CD4-positive, alpha-beta T cell (primary cell): ENCODE results near the gene STOM. TPM values are rescaled to one million over a fixed set of nuclear protein-coding genes. Genes with fewer than 3 reads are reported as not detected.

Source experiments
- ATAC-seq: fragments of 200-7000 bp; cut with Tn5 transposase; one replicate; pipeline ENCODE4 v1.10.0; 2022; ENCODE audit warnings: mild to moderate bottlenecking; ENCODE audit not compliant: poor library complexity
- CTCF ChIA-PET: fragments of 350-600 bp; sonication (Branson Sonifier 250); formaldehyde crosslinking; loops from one replicate; lab custom pipeline; 2021; ENCODE audit warnings: antibody characterized with exemption, inconsistent platforms; lab: Charles Lee
- POLR2A ChIA-PET: fragments of 350-600 bp; sonication (Branson Sonifier 250); formaldehyde crosslinking; loops from one replicate; lab custom pipeline; 2021; ENCODE audit warnings: antibody characterized with exemption, inconsistent platforms; lab: Charles Lee
- DNase-seq, 14 experiments: peaks; one replicate each; pipeline ENCODE4 v3.0.0-alpha.2; 2013 to 2020; ENCODE audit warnings: mixed read lengths in 2 of 14
- H3K27ac ChIP-seq, 2 donors: one replicate each; pipeline versions ENCODE4 v1.5.1 to v1.7.0; 2013; ENCODE audit warnings: low read length in 2 of 2, low read depth in 1 of 2, mild to moderate bottlenecking in 1 of 2
- H3K27me3 ChIP-seq, 2 experiments: 1 replicate in 1 of 2; 2 replicates in 1 of 2; pipeline versions ENCODE4 v1.6.1 to v1.7.0; 2013; ENCODE audit warnings: low read length in 2 of 2, control low read depth in 1 of 2, mild to moderate bottlenecking in 1 of 2, moderate library complexity in 1 of 2; ENCODE audit not compliant: insufficient read depth in 2 of 2, control insufficient read depth in 1 of 2
- H3K36me3 ChIP-seq: one replicate; pipeline ENCODE4 v1.6.1; 2013; ENCODE audit warnings: low read length, control low read depth; ENCODE audit not compliant: insufficient read depth
- H3K4me1 ChIP-seq: one replicate; pipeline ENCODE4 v1.6.1; 2013; ENCODE audit warnings: low read length, control low read depth; ENCODE audit not compliant: insufficient read depth
- H3K4me3 ChIP-seq: one replicate; pipeline ENCODE4 v1.5.1; 2013; ENCODE audit warnings: mild to moderate bottlenecking, low read length, moderate library complexity
- H3K9me3 ChIP-seq, 2 experiments: 1 replicate in 1 of 2; 2 replicates in 1 of 2; pipeline versions ENCODE4 v1.6.1 to v1.7.0; 2013; ENCODE audit warnings: low read length in 2 of 2, mild to moderate bottlenecking in 2 of 2, control low read depth in 1 of 2, moderate library complexity in 1 of 2; ENCODE audit not compliant: control insufficient read depth in 1 of 2, insufficient read depth in 1 of 2
- H3K27ac Mint-ChIP-seq: one replicate; pipeline ENCODE4 v1.8.0; 2020; ENCODE audit warnings: mixed read lengths
- H3K27me3 Mint-ChIP-seq: one replicate; pipeline ENCODE4 v1.8.0; 2021; ENCODE audit warnings: mixed read lengths
- H3K36me3 Mint-ChIP-seq: one replicate; pipeline ENCODE4 v1.8.0; 2021; ENCODE audit warnings: low read depth, mixed read lengths
- H3K4me1 Mint-ChIP-seq: one replicate; pipeline ENCODE4 v1.8.0; 2021; ENCODE audit warnings: low read depth, mixed read lengths
- H3K4me3 Mint-ChIP-seq: one replicate; pipeline ENCODE4 v1.8.0; 2020; ENCODE audit warnings: mild to moderate bottlenecking, mixed read lengths
- H3K9me3 Mint-ChIP-seq: one replicate; pipeline ENCODE4 v1.8.0; 2020; ENCODE audit warnings: mixed read lengths
- CTCF ChIP-seq: fragments of 200-600 bp; IDR thresholded peaks from one replicate; pipeline ENCODE4 v1.8.0; 2022; ENCODE audit warnings: antibody characterized with exemption, mild to moderate bottlenecking
- intact Hi-C, 2 experiments: fragments of 100-400 bp; cut with DNase I in 1 of 2; cut with micrococcal nuclease in 1 of 2; formaldehyde crosslinking; loops; one replicate each; pipeline versions ENCODE4 v1.15.1 to v1.9.0; 2023 to 2025; cut with DNase I, micrococcal nuclease
- total RNA-seq, 174 experiments: library from RNA in 2 of 174; stranded (reverse) in 2 of 174; gene quantifications; one replicate each; pipeline ENCODE4 v1.2.3 and lab custom pipeline; 2021 to 2026

STOM gene
- total RNA-seq, 2 experiments from 2014 or later: 26.1 to 27.9 TPM

DNA sequence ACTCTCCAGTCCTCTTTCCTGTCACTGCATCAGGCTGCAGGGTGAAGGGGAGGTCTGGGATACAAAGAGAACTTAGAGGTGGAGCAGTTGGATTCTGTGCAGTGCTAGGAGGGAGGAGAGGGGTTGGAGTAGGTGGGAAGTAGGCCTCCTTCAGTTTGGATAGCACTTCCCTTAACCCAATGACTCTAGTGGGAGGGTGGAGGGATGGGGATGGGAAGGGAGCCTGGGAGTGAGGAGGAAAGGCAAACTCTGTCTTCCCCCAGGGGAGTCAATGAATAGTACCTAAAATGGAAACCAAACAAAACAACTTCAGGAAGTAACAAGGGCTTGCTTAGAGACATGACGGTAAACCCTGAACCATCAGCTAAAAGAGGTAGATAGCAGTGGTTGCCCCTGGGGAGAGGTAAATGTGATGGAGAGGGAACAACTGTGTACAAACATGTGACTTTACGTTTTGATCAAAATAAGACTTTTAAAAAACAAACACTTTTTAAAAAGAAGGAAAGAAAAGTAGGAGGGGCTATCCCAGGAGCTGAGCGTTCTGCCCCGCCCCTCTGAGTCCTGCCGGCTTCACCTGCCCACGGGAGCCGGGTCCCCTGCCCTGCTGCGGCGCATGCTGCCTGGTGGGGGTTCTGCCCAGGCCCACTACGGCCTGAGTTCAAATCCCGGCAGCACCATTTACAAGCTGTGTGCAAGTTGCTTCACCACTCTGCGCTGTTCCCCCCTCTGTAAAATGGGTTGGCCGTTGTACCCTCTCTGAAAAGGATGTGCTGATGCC, 71.2 kb downstream of the STOM start:
- Histone ChIP-seq H3K27ac (no peak overlapping the region), H3K36me3 (no peaks in the 10 kb centered on the region), H3K9me3 (no peaks in the 10 kb centered on the region), H3K27me3 (peaks cover 8 to 13% of the 10 kb centered on the region in 2 experiments), H3K4me3 (peak overlapping the region; percentile 20), H3K4me1 (peaks cover 9% of the 10 kb centered on the region)
- H3K36me3 Mint-ChIP-seq: no peaks in the 10 kb centered on the region
- H3K4me3 Mint-ChIP-seq: peak overlapping the region; percentile 80
- H3K27ac Mint-ChIP-seq: no peak overlapping the region
- H3K9me3 Mint-ChIP-seq: no peaks in the 10 kb centered on the region
- H3K27me3 Mint-ChIP-seq: peaks cover 24% of the 10 kb centered on the region
- intact Hi-C loops: no loop called here
- CTCF ChIA-PET: interaction anchor here (0.5 to 1.5 kb wide), 2 partner anchors 21 to 87 kb away, joined by 3 read pairs; no protein-coding TSS in a partner anchor
- H3K4me1 Mint-ChIP-seq: peaks cover 17% of the 10 kb centered on the region
- no peak for TF ChIP-seq CTCF
- ATAC-seq (no peak), DNase-seq (peak in 1 of 14 experiments; percentile 20)
- POLR2A ChIA-PET: no interaction called here

- H3K27ac ChIP-seq: no peak overlapping the region
- no peaks in the 10 kb centered on the region for H3K36me3 Mint-ChIP-seq
- no peaks in the 10 kb centered on the region for H3K9me3 Mint-ChIP-seq
- TF ChIP-seq CTCF: no peak
- peaks cover 17% of the 10 kb centered on the region for H3K4me1 Mint-ChIP-seq
- peaks cover 8 to 13% of the 10 kb centered on the region in 2 experiments for H3K27me3 ChIP-seq
- intact Hi-C loops: no loop called here
- DNase-seq: no peak
- H3K4me3 Mint-ChIP-seq: peak overlapping the region; percentile 80
- no peak overlapping the region for H3K4me3 ChIP-seq
- H3K4me1 ChIP-seq: peaks cover 9% of the 10 kb centered on the region
- H3K27ac Mint-ChIP-seq: no peak overlapping the region
- ChIA-PET CTCF (interaction anchor here (1.5 kb wide), 1 partner anchor 22 kb away, joined by 3 read pairs; no protein-coding TSS in a partner anchor), POLR2A (no interaction called here)
- no peak for ATAC-seq
- H3K27me3 Mint-ChIP-seq: peaks cover 24% of the 10 kb centered on the region
- no peaks in the 10 kb centered on the region for H3K9me3 ChIP-seq
- no peaks in the 10 kb centered on the region for H3K36me3 ChIP-seq
Measured at GRCh38 chr9:121298016-121298538, 72.0 kb downstream of the STOM start.

- H3K9me3 Mint-ChIP-seq: no peaks in the 10 kb centered on the region
- no peak overlapping the region for H3K4me3 ChIP-seq
- no peaks in the 10 kb centered on the region for H3K36me3 ChIP-seq
- H3K4me1 ChIP-seq: peaks cover 9% of the 10 kb centered on the region
- no peak for TF ChIP-seq CTCF
- peaks cover 17% of the 10 kb centered on the region for H3K4me1 Mint-ChIP-seq
- no peak for ATAC-seq
- peaks cover 8 to 13% of the 10 kb centered on the region in 2 experiments for H3K27me3 ChIP-seq
- H3K27me3 Mint-ChIP-seq: peaks cover 24% of the 10 kb centered on the region
- no peak overlapping the region for H3K4me3 Mint-ChIP-seq
- intact Hi-C loops: no loop called here
- CTCF ChIA-PET: no interaction called here
- POLR2A ChIA-PET: no interaction called here
- DNase-seq: no peak
- no peak overlapping the region for H3K27ac Mint-ChIP-seq
- H3K36me3 Mint-ChIP-seq: no peaks in the 10 kb centered on the region
- H3K27ac ChIP-seq: no peak overlapping the region
- no peaks in the 10 kb centered on the region for H3K9me3 ChIP-seq
Measured at GRCh38 chr9:121297389-121297788, 72.7 kb downstream of the STOM start.
